Sciatic nerve (tissue), 2 donors: Measurements from ENCODE around the gene CDC42SE2. TPM values are rescaled to one million over a fixed set of nuclear protein-coding genes. Genes with fewer than 3 reads are reported as not detected.
"Not testable (repeated sequence)": the region's sequence is repeated elsewhere in the genome, so short reads cannot be mapped to it uniquely, and the experiment has no call there.

Experiments used
- ATAC-seq: fragments of 200-7000 bp; cut with Tn5 transposase; one replicate; pipeline ENCODE4 v1.9.1; 2020; ENCODE audit warnings: mild to moderate bottlenecking, moderate library complexity
- DNase-seq: peaks from one replicate; pipeline ENCODE4 v3.0.0-alpha.2; 2020; ENCODE audit warnings: low spot score
- intact Hi-C: fragments of 100-400 bp; cut with DNase I; formaldehyde crosslinking; loops from one replicate; pipeline ENCODE4 v1.14.2; 2022
- total RNA-seq: library from RNA; stranded (reverse); fragmentation: NEBNext Ultra II Directional; extraction: Animal tissue kit (Norgen Biotek cat#: 25700); gene quantifications from one replicate; pipeline ENCODE4 v1.2.1, GENCODE V29; 2021
- donor health status: DM: no; HTN: no; CAD: no.
- donor health status: DM: no; HTN: no; CAD: no.

The CDC42SE2 gene
- total RNA-seq, 1 donor from 2014 or later = 29.7 TPM

GRCh38 chr5:131303537-131303936 lies 39.7 kb downstream of the CDC42SE2 start:
- intact Hi-C loops = no loop called here
- DNase-seq = no peak
- ATAC-seq = no peak

DNA sequence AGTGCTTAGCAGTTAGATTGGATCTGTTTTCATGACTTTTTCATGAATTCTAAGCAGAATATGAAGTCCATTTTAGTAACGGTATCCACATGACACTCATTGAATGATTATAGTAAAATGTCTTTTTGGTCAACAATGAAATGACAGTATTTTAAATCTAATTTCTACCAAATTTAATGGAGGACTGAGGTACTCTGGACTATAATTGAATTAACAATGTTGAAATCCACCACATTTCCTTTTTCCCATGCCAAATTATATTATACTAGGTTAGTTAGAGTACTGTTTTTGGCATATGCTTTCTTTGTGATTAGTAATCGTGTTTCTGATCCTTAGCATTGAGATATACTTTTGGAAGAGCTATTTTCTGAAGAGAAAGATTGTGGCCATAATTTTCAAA lies 40.6 kb downstream of the CDC42SE2 start:
- no peak for ATAC-seq
- no peak for DNase-seq
- intact Hi-C loops = no loop called here

GRCh38 chr5:131305138-131305689 lies 41.4 kb downstream of the CDC42SE2 start:
- intact Hi-C loops = no loop called here
- DNase-seq (no peak), ATAC-seq (no peak)

DNA sequence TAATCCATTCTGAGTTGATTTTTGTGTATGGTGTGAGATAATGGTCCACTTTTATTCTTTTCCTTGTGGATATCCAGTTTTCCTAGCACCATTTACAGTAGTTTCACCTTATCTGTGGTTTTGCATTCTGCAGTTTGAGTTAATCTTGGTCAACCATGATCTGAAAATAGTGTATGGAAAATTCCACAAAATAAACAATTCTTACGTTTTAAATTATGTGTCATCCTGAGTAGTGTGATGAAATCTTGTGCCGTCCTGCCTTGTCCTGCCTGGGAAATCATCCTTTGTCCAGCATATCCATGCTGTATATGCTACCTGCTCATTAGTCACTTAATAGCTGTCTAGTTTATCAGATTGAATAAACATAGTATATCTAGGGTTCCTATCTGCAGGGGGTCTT lies 42.1 kb downstream of the CDC42SE2 start:
- intact Hi-C loops = no loop called here
- ATAC-seq = no peak
- DNase-seq = no peak

- intact Hi-C loops, DNase-seq, ATAC-seq: not testable (repeated sequence)
Measured at GRCh38 chr5:131312235-131312772, 48.5 kb downstream of the CDC42SE2 start.

- intact Hi-C loops = no loop called here
- no peak for ATAC-seq
- no peak for DNase-seq
Measured at GRCh38 chr5:131316026-131316425, 52.2 kb downstream of the CDC42SE2 start.

DNA sequence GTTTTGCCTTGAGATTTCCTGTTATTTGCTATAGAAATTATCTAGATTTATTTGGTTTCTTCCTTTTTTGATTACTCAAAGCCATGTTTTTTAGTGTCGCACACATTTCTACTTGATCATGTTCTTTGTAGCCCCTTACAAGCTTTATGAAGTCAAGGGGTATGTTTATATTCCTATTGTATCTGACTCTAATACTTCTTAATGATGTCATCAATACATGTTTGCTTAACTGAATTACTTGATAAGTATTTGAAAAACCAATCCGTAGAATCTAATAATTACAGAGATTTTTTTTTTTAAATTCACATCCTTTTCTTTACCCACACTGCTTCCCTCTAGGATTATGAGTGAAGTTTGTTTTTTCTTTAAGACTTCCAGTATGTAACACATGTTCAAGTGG lies 53.0 kb downstream of the CDC42SE2 start:
- ATAC-seq = no peak
- DNase-seq = no peak
- intact Hi-C loops = no loop called here

- DNase-seq (no peak), ATAC-seq (no peak)
- intact Hi-C loops = no loop called here
Measured at GRCh38 chr5:131318455-131318854, 54.6 kb downstream of the CDC42SE2 start.

- intact Hi-C loops = no loop called here
- ATAC-seq (no peak), DNase-seq (no peak)
Measured at GRCh38 chr5:131321066-131321465, 57.2 kb downstream of the CDC42SE2 start.

- intact Hi-C loops = no loop called here
- ATAC-seq (no peak), DNase-seq (no peak)
Measured at GRCh38 chr5:131322926-131323325, 59.1 kb downstream of the CDC42SE2 start.

DNA sequence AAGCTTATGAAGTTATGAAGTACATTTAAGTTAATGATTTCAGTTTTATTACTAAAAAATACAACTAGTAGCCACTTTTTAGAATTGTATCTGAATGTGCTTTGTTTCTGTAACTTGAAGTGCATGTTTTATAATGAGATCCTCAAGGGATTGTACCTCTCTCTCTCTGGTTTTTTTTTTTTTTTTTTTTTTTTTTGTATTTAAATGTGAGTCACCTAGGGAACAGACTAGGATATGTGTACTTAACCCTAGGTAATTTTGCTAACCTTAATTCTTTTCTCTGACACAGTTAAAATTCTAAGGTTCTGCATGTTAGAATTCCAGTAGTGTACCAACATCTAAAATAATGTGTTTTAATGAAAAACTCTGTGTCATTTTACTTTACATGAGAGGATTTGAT lies 59.5 kb downstream of the CDC42SE2 start:
- ATAC-seq = no peak
- intact Hi-C loops = no loop called here
- no peak for DNase-seq

DNA sequence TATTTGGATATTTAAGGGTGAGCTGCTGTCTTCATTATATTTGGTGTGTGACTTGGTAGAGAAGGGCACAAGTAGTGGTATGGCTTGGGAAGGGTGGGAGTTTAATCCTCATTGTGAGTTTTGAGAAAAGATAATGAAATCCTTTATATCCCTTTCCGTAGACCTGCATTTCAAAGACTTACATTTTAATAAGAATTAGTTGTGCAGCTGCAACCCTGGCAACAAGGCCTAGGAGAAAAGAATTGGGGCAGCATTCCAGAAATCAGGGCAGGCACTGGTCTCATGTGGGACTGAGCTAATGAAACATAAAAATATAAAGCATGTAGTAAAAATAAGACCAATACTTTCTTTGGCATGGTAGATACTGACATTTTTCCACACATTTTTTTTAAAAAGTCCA lies 60.5 kb downstream of the CDC42SE2 start:
- ATAC-seq (peak; percentile 53), DNase-seq (no peak)
- intact Hi-C loops = no loop called here

GRCh38 chr5:131328536-131329285 lies 64.9 kb downstream of the CDC42SE2 start:
- intact Hi-C loops = no loop called here
- ATAC-seq = no peak
- DNase-seq = no peak

GRCh38 chr5:131329286-131329560 lies 65.4 kb downstream of the CDC42SE2 start:
- DNase-seq = no peak

DNA sequence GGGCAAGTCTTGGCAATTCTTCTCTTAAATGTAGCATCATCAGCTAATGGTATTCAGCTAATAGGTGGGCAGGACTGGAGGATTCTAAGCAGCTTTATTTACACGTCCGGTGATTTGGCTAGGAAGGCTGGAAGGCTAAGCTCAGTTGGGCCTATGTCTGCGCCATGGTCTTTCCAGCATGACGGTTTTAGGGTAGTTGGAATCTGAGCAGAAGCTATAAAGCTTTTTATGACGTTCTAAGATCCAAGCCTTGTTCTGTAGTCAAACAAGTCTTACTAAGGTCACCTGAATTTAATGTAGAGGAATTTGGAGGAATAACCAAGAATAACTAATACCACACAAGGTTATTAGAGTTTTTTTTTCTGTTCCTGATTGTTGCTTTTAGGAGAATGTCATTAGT lies 66.2 kb downstream of the CDC42SE2 start:
- intact Hi-C loops = no loop called here
- DNase-seq = no peak
- ATAC-seq = no peak

More at GRCh38 chr5:131329286-131329560, 65.4 kb downstream of the CDC42SE2 start:
- ATAC-seq = no peak
- intact Hi-C loops = no loop called here

GRCh38 chr5:131335756-131336155 lies 71.9 kb downstream of the CDC42SE2 start:
- ATAC-seq = not testable (repeated sequence)

DNA sequence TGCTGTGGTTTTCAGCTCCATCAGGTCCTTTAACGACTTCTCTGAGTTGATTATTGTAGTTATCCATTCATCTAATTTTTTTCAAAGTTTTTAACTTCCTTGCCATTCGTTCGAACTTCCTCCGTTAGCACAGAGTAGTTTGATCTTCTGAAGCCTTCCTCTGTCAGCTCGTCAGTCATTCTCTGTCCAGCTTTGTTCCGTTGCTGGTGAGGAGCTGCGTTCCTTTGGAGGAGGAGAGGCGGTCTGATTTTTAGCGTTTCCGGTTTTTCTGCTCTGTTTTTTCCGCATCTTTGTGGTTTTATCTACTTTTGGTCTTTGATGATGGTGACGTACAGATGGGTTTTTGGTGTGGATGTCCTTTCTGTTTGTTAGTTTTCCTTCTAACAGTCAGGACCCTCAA lies 72.9 kb downstream of the CDC42SE2 start:
- DNase-seq, ATAC-seq, intact Hi-C loops: not testable (repeated sequence)

More at GRCh38 chr5:131335756-131336155, 71.9 kb downstream of the CDC42SE2 start:
- DNase-seq, intact Hi-C loops: not testable (repeated sequence)

DNA sequence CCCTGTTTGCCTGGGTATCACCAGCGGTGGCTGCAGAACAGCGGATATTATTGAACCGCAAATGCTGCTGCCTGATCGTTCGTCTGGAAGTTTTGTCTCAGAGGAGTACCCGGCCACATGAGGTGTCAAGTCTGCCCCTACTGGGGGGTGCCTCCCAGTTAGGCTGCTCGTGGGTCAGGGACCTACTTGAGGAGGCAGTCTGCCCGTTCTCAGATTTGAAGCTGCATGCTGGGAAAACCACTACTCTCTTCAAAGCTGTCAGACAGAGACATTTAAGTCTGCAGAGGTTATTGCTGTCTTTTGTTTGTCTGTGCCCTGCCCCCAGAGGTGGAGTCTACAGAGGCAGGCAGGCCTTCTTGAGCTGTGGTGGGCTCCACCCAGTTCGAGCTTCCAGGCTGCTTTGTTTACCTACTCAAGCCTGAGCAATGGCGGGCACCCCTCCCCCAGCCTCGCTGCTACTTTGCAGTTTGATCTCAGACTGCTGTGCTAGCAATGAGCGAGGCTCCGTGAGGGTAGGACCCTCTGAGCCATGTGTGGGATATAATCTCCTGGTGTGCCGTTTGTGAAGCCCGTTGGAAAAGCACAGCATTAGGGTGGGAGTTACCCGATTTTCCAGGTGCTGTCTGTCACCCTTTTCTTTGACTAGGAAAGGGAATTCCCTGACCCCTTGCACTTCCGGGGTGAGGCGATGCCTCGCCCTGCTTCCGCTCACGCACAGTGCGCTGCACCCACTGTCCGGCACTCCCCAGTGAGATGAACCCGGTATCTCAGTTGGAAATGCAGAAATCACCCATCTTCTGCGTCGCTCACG lies 73.6 kb downstream of the CDC42SE2 start:
- DNase-seq, ATAC-seq, intact Hi-C loops: not testable (repeated sequence)

DNA sequence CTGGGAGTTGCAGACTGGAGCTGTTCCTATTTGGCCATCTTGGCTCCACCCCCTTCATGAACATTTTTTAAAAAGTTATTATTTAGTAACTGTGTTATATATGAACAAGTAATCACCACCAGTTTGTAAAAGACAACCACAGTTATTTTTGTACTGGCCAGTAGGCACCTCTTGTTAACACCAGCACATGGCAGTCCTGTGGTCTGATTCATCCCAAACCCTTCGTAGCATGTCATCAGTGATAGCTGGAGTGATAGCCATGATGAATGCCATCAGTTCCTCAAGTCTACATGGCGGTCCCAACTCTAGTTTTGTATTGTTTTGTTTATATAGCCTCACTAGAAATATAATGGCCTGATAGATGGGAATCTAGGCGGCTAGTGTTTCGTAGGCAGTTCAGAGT lies 74.2 kb downstream of the CDC42SE2 start:
- DNase-seq (no peak), ATAC-seq (no peak)
- intact Hi-C loops = no loop called here

DNA sequence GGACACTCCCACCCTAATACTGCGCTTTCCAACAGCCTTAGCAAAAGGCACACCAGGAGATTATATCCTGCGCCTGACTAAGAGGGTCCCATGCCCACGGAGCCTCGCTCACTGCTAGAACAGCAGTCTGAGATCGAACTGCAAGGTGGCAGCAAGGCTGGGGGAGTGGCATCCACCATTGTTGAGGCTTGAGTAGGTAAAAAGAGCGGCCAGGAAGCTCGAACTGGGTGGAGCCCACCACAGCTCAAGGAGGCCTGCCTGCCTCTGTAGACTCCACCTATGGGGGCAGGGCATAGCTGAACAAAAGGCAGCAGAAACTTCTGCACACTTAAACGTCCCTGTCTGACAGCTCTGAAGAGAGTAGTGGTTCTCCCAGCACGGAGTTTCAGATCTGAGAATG lies 80.4 kb downstream of the CDC42SE2 start:
- DNase-seq, intact Hi-C loops, ATAC-seq: not testable (repeated sequence)
